Measurements from ENCODE around the gene LSS. TPM values are rescaled to one million over a fixed set of nuclear protein-coding genes. Genes with fewer than 3 reads are reported as not detected.

The LSS gene
- total RNA-seq, 1 experiment from 2014 or later, result 45.7 TPM

- Histone ChIP-seq H3K4me1 (ENCODE audit: insufficient read depth, low read length) (0 out of 2 replicates have a peak, but pooled peaks cover 4% of the 10 kb centered on the region), H3K36me3 (ENCODE audit: low read depth, low read length) (no peaks in the 10 kb centered on the region), H3K79me2 (ENCODE audit: low read length) (no peaks in the 10 kb centered on the region), H4K20me1 (ENCODE audit: low read length) (no peaks in the 10 kb centered on the region), H3K4me2 (ENCODE audit: low read length) (peak overlapping the region; percentile 32), H3K9ac (ENCODE audit: low read length) (no peak overlapping the region), H3K4me3 (ENCODE audit: low read length) (no peak overlapping the region), H3K9me2 (replicated peaks; ENCODE audit: low read length) (no peaks in the 10 kb centered on the region), H3F3A (ENCODE audit: low read length, unreplicated experiment) (no peaks in the 10 kb centered on the region), H3K9me3 (ENCODE audit: low read length) (no peaks in the 10 kb centered on the region), H2AFZ (ENCODE audit: low read length) (no peak overlapping the region), H3K27ac (ENCODE audit: low read length) (no peak overlapping the region), H3K27me3 (ENCODE audit: low read length) (no peaks in the 10 kb centered on the region)
- no peak for DNase-seq
- ChIA-PET POLR2A (ENCODE audit: unreplicated experiment) (no interaction called here), CTCF (interaction anchor here (0.7 to 2.5 kb wide), 2 partner anchors 9 to 36 kb away, joined by 3 to 12 read pairs; no protein-coding TSS in a partner anchor)
- TF ChIP-seq CTCF (conservative IDR thresholded peaks at IDR 0.05; ENCODE audit: low read depth, low read length), result no peak
- TF ChIP-seq EZH2phosphoT487 (IDR thresholded peaks at IDR 0.05; ENCODE audit: borderline replicate concordance, low read length), result no peak
- TF ChIP-seq EZH2 (IDR thresholded peaks at IDR 0.05; ENCODE audit: low read length, unreplicated experiment), result no peak
- no TSS peak for BruUV-seq (replicated peaks)
- intact Hi-C loops (cut with micrococcal nuclease), result no loop called here
- peak; percentile 39 for ATAC-seq
Observed at GRCh38 chr21:46152927-46153246, 75.7 kb downstream of the LSS start.

- Histone ChIP-seq H3K79me2 (ENCODE audit: low read length) (no peaks in the 10 kb centered on the region), H3K27ac (ENCODE audit: low read length) (no peak overlapping the region), H3F3A (ENCODE audit: low read length, unreplicated experiment) (peaks cover under 1% of the 10 kb centered on the region), H3K9ac (ENCODE audit: low read length) (no peak overlapping the region), H3K4me3 (ENCODE audit: low read length) (no peak overlapping the region), H3K27me3 (ENCODE audit: low read length) (no peaks in the 10 kb centered on the region), H3K9me2 (replicated peaks; ENCODE audit: low read length) (no peaks in the 10 kb centered on the region), H3K4me2 (ENCODE audit: low read length) (no peak overlapping the region), H3K36me3 (ENCODE audit: low read depth, low read length) (no peaks in the 10 kb centered on the region), H3K4me1 (ENCODE audit: insufficient read depth, low read length) (0 out of 2 replicates have a peak, but pooled peaks cover 4% of the 10 kb centered on the region), H4K20me1 (ENCODE audit: low read length) (no peaks in the 10 kb centered on the region), H3K9me3 (ENCODE audit: low read length) (no peaks in the 10 kb centered on the region), H2AFZ (ENCODE audit: low read length) (no peak overlapping the region)
- intact Hi-C loops (cut with micrococcal nuclease), result no loop called here
- POLR2A ChIA-PET (ENCODE audit: unreplicated experiment), result no interaction called here
- TF ChIP-seq CTCF (conservative IDR thresholded peaks at IDR 0.05; ENCODE audit: low read depth, low read length), result no peak
- TF ChIP-seq EZH2 (IDR thresholded peaks at IDR 0.05; ENCODE audit: low read length, unreplicated experiment), result no peak
- TF ChIP-seq EZH2phosphoT487 (IDR thresholded peaks at IDR 0.05; ENCODE audit: borderline replicate concordance, low read length), result no peak
- CTCF ChIA-PET, result interaction anchor here (2.5 kb wide), 1 partner anchor 9 kb away, joined by 12 read pairs; no protein-coding TSS in a partner anchor
- ATAC-seq (no peak), DNase-seq (no peak)
- TSS peak; percentile 34 for BruUV-seq (replicated peaks)
Observed at GRCh38 chr21:46151989-46152926, 76.3 kb downstream of the LSS start.
